HG03108 (cell line): ENCODE results near the gene DNAJC16.

ENCODE experiments used
- ATAC-seq: cut with Tn5 transposase; IDR thresholded peaks from one replicate; pipeline ENCODE4 v1.9.1; 2021; ENCODE audit warnings: moderate library complexity; ENCODE audit not compliant: unreplicated experiment

Gene DNAJC16

GRCh38 chr1:15618655-15619525, 92.2 kb downstream of the DNAJC16 start:
- no peak for ATAC-seq

DNA sequence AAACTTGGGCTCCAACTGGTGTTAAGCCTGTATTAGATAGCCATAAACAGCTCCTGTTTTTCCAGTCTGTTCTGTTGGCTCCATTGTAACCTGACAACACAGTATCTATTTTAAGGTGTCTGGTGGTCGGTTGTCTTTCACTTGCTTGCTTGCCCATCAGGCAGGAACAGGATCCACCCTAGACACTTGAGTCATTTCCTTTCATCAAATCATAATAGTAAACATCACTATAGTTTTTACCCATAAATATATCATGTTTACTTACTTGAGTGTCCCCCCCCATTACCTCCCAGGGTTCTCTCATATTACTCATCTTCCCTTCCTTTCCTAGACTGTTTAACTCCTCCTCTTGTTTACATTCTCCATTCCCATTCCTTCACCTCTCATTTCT, 93.5 kb downstream of the DNAJC16 start:
- ATAC-seq, result no peak

GRCh38 chr1:15620902-15621682, 94.4 kb downstream of the DNAJC16 start:
- no peak for ATAC-seq

- no peak for ATAC-seq
Measured at GRCh38 chr1:15621975-15622374, 95.3 kb downstream of the DNAJC16 start.

- no peak for ATAC-seq
Measured at GRCh38 chr1:15622712-15623373, 96.2 kb downstream of the DNAJC16 start.

- no peak for ATAC-seq
Measured at GRCh38 chr1:15623435-15623834, 96.8 kb downstream of the DNAJC16 start.

GRCh38 chr1:15624133-15624714, 97.6 kb downstream of the DNAJC16 start:
- no peak for ATAC-seq

DNA sequence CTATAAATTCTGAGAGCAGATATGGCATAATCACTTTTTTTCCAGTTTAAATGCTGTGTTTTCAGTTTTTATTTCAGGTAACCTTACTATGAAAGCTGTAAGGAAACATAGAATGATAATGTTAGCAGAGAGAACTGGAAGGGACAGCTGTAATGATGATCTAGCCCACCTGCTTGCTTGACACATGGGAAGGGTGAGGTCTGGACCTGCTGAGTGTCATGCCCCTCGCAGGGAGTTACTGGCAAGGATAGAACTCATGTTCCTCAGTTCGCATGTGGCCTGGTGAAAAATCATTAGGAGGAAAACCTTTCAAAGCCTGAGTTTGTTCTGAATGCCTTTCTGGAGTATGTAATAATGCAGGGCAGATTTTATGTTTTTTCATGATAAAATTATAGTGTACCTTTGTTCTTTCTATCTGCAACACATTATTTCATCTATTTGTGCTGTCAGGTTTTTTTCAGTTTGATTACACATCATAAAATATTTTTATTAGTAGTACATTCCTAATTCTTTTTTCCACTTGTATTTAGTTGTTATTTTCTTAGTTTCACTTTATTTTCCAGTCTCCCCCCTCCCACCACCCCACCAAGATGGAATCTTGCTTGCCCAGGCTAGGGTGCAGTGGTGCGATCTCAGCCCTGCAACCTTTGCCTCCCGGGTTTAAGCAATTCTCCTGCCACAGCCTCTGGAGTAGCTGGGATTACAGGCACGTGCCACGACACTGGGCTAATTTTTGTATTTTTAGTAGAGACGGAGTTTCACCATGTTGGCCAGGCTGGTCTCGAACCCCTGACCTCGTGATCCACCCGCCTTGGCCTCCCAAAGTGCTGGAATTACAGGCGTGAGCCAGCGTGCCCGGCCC, 98.6 kb downstream of the DNAJC16 start:
- ATAC-seq, result no peak
